AG04449 (cell line): ENCODE measurements around the gene SFMBT1.

Experiments
- CTCF ChIA-PET: fragments of 350-600 bp; formaldehyde crosslinking; extraction: SDS; loops from one replicate; lab custom pipeline; 2021; ENCODE audit warnings: antibody characterized with exemption; lab: Yijun Ruan, JAX
- POLR2A ChIA-PET: fragments of 400-600, 350-600 bp; formaldehyde crosslinking; extraction: SDS; loops from one replicate; lab custom pipeline; 2020; ENCODE audit warnings: antibody characterized with exemption, inconsistent platforms; lab: Yijun Ruan, JAX
- DNase-seq: peaks from one replicate; pipeline ENCODE4 v3.0.0-alpha.2; 2010; ENCODE audit warnings: low read depth, low spot score
- H3K4me3 ChIP-seq: 2 replicates; pipeline ENCODE4 v1.5.1; 2011; ENCODE audit warnings: low read depth, mild to moderate bottlenecking, control low read depth, low read length
- CTCF ChIP-seq: IDR thresholded peaks from one replicate; pipeline ENCODE4 v1.5.1; 2011; ENCODE audit warnings: mild to moderate bottlenecking, moderate library complexity, low read length, control low read depth, inconsistent platforms; ENCODE audit not compliant: insufficient read depth; ENCODE audit errors: missing control alignments

The SFMBT1 gene

GRCh38 chr3:53008932-53009331 is 36.9 kb downstream of the SFMBT1 start:
- CTCF ChIA-PET = interaction anchor here (1.0 kb wide), 1 partner anchor 14 kb away, joined by 3 read pairs; no protein-coding TSS in a partner anchor
- no peak for TF ChIP-seq CTCF
- POLR2A ChIA-PET = no interaction called here
- no peak overlapping the region for H3K4me3 ChIP-seq
- no peak for DNase-seq

GRCh38 chr3:53005854-53006513 is 39.9 kb downstream of the SFMBT1 start:
- H3K4me3 ChIP-seq = no peak overlapping the region
- DNase-seq = no peak
- POLR2A ChIA-PET = no interaction called here
- CTCF ChIA-PET = interaction anchor here (1.1 kb wide), 1 partner anchor 20 kb away, joined by 3 read pairs; no protein-coding TSS in a partner anchor
- TF ChIP-seq CTCF = no peak

GRCh38 chr3:53005338-53005737 is 40.5 kb downstream of the SFMBT1 start:
- ChIA-PET POLR2A (no interaction called here), CTCF (interaction anchor here (1.1 kb wide), 1 partner anchor 19 kb away, joined by 3 read pairs; no protein-coding TSS in a partner anchor)
- H3K4me3 ChIP-seq = no peak overlapping the region
- no peak for TF ChIP-seq CTCF
- no peak for DNase-seq

GRCh38 chr3:53003320-53003719 is 42.6 kb downstream of the SFMBT1 start:
- H3K4me3 ChIP-seq = no peak overlapping the region
- no peak for DNase-seq
- POLR2A ChIA-PET = interaction anchor here (0.6 kb wide), 1 partner anchor 1061 kb away, joined by 4 read pairs; the partner anchor contains the start of genes PARP3 and RRP9
- no peak for TF ChIP-seq CTCF
- CTCF ChIA-PET = no interaction called here

GRCh38 chr3:52998771-52999513 is 46.9 kb downstream of the SFMBT1 start:
- no peak overlapping the region for H3K4me3 ChIP-seq
- TF ChIP-seq CTCF = no peak
- no peak for DNase-seq
- ChIA-PET POLR2A (no interaction called here), CTCF (no interaction called here)

- ChIA-PET CTCF (no interaction called here), POLR2A (no interaction called here)
- H3K4me3 ChIP-seq = no peak overlapping the region
- TF ChIP-seq CTCF = no peak
- no peak for DNase-seq
Measured at GRCh38 chr3:52990637-52991036, 55.2 kb downstream of the SFMBT1 start.
